ENCODE measurements around the gene SNX4. TPM values are rescaled to one million over a fixed set of nuclear protein-coding genes. Genes with fewer than 3 reads are reported as not detected.

SNX4 gene
- 15.7 and 22.0 TPM in 2 replicates for total RNA-seq

GRCh38 chr3:125519678-125520562 is at the start of gene SNX4:
SNX4 (minus strand) TSS chr3:125520202; CDS start chr3:125520172, 30 bp downstream.

Other genes with a start within 250 kb of the SNX4 start
- 27.7 and 36.0 TPM in 2 replicates for gene ZNF148, start 144.9 kb downstream of the SNX4 start, total RNA-seq
- gene OSBPL11, start 75.3 kb upstream of the SNX4 start, total RNA-seq, result 27.3 and 28.0 TPM in 2 replicates